Activated CD8-positive, alpha-beta memory T cell treated with anti-CD3 and anti-CD28 coated beads for 48 hours (primary cell): ENCODE data around the gene PXT1.
"Not testable (repeated sequence)": the region's sequence is repeated elsewhere in the genome, so short reads cannot be mapped to it uniquely, and the experiment has no call there.

ENCODE experiments used
- DNase-seq, 3 experiments: peaks; one replicate each; pipeline ENCODE4 v3.0.0-alpha.2; 2020; ENCODE audit warnings: low read depth in 2 of 3, low spot score in 2 of 3

Gene PXT1, protein sequence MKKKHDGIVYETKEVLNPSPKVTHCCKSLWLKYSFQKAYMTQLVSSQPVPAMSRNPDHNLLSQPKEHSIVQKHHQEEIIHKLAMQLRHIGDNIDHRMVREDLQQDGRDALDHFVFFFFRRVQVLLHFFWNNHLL

DNA sequence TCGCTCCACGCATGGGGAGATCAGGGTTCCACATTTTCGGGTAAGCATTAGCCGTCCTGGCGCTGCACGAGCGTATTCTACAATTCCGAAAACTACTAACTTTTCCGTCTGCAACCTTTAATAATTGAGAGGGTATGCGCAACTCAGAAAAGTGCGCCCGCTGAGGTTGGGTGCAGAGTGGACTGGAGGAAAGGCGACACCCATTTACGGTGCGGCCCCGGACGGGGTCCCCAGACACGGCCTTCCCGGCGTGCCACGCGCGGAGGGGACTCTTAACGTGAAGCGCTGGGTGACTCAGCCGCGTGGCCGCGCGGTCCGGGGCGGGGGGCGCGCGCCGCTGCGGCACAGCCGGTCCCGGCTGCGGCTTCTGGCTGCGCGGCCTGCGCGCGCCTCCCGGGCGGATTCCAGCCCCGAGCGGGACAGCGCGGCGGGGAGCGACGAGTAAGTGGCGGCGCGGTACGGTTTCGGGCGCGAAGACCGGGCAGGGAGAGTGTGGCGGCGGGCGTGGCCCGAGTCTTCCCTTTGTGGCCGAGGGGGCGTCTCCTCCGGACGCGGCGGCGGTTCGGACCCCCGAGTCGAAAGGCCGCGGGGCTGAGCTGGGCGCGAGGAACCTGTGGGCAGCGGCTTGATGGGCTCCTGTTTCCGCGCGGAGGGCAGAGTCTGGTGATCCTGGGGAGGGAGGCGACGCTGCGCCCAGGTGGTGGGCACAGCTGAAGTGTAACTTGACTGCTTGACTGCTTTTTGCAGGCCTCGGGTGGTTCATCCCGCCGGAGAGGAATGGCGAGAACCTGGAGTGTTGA, at the start of gene PXT1, which contains the start of gene KCTD20:
Gene PXT1, minus strand, starts transcription at position 184 of the 800 bp plus-strand sequence. CDS start 16,772 bp downstream, outside the sequence.
Gene KCTD20, plus strand, starts transcription at position 330 of the 800 bp plus-strand sequence. CDS start 27,098 bp downstream, outside the sequence.
- DNase-seq, result peak; percentile 74 to 76 (median 74)

DNA sequence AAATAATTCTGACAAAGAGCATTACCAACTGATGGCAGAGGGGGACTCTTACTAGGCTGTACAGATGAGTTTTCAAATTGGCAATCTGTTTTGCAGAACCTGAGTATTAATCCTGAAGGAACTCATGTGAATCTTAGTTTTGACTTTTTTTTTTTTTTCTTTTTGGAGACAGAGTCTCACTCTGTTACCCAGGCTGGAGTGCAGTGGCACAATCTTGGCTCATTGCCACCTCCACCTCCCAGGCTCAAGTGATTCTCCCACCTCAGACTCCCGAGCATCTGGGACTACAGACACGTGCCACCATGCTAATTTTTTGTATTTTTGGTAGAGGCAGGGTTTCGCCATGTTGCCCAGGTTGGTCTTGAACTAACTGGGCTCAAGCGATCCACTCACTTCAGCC, 49.4 kb upstream of the PXT1 start:
- DNase-seq, result no peak

DNA sequence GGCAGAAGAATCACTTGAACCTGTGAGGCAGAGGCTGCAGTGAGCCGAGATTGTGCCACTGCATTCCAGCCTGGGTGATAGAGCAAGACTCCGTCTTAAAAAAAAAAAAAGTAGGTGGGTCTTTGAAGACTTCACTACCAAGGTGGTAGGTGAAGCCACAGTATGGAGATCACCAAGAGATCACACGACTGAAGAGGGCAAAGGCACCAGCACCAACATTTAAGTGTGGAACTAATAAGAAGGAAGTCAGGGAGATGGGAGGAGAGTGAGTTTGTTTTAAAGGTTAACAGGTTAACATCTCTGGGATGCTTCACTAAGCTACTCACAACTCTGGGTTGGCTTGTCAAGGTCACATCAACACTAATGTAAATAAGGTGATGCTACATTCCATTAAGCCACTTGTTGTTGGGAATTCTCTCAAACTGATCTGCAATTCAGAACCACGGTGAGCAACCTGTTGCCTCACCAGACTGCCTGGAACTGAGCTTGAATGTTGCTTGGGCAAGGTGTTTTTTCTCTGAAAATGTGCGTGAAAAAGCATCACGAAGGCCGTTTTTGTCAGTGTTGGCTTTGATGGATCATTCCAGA, 48.8 kb upstream of the PXT1 start:
- no peak for DNase-seq

DNA sequence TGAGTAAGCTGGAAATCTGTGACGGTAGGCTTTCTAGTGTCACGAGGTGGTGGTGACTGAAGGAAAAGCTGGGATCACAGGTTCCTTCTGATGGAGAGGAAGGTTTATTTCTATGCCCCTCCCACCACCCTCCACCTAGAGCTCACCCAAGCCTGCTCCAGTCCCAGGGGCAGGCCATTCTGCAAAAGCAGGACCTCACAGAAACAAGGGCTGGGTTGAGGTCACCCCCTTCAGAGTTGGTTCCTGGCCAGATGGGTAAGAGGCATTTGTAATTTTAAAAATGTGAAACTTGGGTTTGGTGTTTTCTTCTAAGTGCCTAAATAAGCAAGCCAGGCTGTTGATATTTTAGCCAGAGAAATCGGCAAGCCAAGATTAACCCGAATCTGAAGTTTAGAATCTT, 46.8 kb upstream of the PXT1 start:
- DNase-seq, result no peak

DNA sequence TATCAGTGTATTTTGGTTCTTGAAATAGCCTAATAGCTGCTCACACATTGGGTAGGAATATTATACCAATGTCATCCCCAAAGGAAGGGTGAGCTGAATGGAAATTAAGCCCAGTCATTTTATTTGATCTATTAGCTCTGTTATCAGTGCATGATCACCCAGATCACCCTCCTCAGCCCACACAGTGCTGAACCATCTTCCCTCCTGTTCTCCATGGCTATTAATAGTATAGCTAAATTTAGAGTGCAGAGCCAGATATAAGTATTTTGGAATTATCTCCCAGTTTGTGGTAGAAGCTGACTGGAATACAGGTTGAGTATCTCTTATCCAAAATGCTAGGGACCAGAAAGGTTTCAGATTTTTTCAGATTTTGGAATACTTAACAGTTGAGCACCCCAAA, 45.6 kb upstream of the PXT1 start:
- no peak for DNase-seq

DNA sequence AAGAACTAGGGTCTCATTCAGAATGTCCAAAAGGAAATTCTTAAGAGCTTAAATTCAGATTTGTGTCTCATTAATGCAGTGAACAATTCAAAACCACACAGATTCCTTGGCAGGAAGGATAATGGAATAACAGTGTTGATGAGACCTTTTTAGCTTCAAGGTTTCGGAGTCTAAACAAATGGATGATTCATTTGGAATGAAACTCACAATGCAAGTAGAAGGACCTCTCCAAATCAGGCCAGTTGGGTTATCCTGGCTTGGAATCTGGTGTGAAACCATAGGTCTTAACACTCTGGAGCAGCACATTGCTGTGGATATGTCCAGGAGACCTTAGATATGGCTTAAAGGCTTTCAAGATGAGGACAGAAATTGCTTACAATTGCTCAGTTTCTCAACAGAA, 45.0 kb upstream of the PXT1 start:
- DNase-seq, result no peak

DNA sequence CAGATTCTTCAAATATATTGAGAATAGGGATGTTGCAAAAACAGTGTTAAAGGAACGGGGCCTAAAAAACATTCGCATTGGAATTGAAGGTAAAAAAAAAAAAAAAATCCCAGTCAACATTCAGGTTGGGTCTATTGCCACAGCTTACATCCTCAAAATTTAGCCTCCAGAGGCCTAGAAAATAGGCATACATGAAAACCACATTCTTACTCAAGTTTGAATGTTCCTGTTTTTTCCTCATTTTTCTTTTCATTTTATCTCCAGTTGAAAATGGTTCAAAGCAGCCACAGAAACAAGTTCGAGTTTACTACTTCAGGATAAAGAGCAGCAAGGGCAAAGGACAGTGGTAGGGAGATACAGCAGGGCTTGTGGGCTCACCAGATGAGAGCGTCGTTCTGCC, 42.1 kb upstream of the PXT1 start:
- DNase-seq, result no peak

DNA sequence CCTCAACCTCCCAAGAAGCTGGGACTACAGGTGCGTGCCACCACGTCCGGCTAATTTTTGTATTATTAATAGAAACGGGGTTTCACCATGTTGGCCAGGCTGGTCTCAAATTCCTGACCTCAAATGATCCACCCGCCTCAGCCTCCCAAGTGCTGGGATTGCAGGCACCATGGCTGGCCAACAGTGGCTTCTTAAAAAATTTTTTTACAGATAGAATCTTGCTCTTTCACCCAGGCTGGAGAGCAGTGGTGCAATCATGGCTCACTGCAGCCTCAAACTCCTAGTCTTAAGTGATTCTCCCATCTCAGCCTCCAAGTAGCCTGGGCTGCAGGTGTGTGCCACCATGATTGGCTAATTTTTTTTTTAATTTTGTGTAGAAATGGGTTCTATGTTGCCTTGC, 40.7 kb upstream of the PXT1 start:
- not testable (repeated sequence) for DNase-seq

DNA sequence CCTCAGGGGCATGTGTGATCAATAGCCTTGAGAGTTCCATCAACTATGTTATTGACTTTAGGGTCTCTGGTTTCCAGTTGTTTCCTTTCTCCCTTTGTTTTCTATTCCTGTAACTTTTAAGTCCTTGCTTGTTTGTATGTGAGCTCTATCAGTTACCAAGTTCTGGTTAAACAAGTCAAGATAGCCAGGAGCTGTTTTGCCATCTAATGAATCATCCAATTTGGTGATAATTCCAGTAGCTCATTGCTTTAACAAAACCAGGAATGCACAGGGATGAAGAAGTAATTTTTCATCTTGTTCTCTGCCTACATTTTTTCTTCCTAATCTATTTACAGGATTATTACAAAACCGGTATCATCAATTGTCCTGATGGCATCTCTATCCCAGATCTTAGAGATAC, 36.6 kb upstream of the PXT1 start:
- no peak for DNase-seq

DNA sequence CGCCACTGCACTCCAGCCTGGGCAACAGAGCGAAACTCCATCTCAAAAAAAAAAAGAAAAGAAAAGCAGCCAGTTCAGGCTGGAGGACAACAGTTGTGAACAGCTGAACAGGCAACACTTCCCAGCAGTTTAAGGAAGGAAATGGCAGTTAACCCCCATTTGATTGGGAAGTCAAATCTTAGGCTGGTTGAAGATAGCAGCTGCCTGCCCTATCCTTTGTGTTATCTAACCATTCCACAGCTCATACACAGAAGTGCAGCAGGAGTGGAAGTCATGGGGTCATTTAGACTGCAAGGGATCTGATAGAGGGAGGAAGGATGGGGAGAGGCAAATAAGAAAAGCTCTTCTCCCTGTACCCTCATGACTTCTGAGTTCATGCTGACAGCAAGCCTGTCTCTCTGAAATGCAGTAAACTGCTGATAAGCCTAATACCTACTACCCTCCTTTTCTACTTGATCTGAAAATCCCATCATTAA, 35.4 kb upstream of the PXT1 start:
- no peak for DNase-seq

DNA sequence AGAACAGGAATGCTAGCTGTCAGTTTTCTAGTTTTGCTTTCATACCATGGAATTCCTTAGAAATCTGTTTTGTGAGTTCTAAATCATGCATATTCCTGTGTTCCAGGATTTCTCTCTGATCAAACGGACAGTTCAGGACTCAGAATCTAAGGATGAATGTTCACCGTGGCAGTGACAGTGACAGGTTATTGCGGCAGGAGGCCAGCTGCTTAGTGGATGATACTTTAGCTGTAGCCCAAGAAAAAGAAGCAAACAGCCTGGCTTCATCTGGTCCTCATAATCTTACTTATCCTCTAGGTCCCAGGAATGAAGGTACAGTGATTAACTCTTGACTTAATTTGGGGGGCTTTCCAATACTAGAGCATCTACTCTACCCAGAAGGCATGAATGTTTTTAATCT, 27.3 kb upstream of the PXT1 start:
- no peak for DNase-seq

DNA sequence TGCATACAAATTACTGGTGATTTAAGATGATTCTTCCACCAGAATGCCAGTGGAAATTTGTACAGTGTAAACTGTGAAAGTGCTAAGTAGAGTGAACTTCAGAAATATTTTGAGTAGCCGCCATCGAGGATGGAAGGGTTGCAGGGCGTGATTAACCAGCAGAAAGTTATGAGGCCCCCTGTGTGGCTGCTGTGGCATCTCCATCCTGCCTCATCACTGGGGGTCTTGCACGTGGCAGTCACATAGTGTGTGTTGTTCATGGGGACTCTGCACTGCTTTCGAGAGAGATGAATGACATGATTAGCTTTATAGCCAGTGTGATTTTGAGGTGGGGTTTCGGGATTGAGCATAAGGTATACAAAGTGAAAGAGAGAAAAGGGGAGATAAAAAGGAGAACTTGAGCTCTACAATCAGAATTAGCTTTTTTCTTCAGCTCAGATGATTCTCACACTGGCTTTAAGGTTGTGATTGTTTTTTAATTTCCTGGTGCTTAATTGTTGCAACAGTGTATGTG, 26.6 kb upstream of the PXT1 start:
- no peak for DNase-seq

DNA sequence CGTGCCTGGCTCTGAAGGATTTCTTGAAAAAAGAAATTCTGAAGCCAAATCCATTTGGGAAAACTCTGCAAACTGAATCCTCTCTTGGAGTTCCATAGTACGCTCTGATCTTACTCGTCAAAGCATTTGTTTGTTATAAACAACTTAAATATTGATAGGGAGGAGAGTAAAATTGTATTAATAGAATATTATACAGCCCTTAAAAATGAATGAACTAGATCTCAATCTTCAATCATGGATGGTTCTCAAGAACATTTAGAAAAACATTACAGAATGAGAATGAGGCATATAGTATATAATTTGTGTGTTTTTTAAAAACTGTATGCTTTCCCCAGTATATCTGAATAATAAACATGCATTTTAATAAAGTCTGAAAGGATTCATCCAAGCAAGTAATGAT, 25.0 kb upstream of the PXT1 start:
- no peak for DNase-seq

DNA sequence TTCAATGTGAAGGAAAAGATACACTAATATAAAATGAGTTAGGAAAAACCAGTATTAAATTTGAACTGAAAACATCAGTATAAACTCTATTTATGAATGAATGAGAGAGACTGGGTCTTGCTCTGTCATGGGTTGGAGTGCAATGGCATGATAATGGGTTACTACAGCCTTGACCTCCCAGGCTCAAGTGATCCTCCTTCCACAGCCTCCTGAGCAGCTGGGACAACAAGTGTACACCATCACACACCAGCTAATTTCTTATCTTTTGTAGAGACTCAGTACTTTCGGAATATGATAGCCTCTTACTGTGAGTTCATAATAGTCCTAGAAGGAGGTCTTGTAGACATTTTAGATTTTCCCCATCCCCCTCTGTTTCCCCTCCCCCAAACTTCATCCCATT, 21.6 kb upstream of the PXT1 start:
- no peak for DNase-seq

DNA sequence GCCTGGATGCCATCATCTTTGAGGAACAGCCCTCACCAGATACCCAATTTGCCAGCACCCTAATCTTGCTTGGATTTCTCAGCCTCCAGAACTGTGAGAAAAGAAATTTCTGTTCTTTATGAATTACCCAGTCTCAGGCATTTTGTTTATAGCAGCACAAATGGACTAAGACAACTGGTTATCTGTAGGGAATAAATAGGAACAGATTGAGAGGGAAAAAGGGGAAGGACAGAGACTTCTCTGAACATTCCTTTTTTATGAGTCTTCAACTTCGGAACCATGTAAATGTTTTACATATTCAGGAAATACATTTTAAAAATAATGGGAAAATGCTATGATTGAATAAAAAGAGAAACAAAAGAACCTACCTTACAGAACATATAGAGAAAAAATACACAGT, 21.0 kb upstream of the PXT1 start:
- DNase-seq, result no peak

DNA sequence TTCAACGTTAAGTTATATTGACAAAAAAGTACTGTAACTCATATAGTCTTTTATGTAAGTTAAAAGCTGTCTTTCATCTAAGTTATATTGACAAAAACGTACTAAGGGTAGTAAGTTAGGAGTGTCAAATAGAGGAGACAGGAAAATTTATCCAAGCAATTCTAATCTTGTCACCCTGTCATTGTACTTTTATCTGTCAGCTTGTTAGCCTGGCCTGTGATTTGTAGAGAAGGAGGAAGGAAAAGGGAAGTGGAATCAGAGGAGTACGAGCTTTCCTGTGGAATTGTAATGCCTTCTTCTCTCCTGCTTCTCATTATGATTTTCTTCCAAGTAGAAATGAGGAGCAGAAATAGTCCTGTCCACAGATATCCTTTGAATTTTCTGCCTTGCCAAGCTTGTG, 19.0 kb upstream of the PXT1 start:
- no peak for DNase-seq

DNA sequence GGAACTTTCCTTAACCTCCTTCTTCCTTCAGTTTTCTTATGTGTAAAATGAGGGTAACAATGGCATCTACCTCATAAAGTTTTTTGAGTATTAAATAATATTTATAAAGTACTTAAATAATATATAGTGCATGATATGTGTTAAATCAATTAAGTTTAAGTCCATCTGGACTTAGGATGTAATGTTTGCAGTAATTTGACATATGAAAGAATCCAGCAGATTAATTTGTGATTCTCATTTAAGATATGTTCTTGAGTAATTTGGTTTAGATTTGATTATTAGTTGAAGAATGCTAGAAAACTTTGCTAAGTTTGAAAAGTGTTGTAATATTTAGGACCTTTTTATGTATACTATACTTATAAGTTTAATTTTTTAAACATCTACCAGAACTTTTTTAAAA, 18.3 kb upstream of the PXT1 start:
- DNase-seq, result no peak

DNA sequence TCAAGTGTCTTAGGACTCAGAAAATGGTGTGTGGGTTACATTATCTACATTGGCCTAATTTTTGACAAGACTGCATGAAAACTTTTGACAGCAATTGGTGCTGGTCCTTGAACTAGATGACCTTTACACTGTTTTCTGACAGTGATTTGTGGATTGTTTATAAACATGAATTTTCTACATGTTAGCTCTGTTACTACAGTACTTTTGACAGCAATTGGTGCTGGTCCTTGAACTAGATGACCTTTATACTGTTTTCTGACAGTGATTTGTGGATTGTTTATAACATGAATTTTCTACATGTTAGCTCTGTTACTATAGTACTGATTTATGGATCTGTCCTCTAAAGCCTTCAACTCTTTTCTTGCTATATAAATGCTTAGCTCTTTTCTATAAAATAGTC, 16.8 kb upstream of the PXT1 start:
- DNase-seq, result no peak

DNA sequence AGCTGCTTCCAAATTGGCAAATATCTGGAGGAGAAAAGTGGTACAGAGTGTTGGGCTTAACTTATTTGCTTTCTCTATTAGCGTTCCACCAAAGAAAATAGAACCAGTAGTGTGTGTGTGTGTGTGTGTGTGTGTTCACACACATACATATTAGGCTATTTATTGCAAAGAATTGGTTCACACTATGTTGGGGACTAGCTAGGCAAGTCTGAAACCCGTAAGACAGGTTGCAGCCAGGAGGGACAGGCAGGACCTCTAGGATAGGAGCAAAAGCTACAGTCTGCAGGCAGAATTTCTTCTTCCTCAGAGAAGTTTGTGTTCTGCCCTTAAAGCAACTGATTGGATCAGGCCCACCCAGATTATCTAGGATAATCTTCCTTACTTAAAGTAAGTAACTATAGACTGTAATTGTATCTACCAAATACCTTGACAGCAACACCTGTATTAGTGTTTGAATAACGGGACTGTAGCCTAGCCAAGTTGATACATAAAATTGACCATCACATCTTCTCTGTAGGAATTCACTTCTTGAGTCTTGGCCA, 12.9 kb upstream of the PXT1 start:
- DNase-seq, result no peak

DNA sequence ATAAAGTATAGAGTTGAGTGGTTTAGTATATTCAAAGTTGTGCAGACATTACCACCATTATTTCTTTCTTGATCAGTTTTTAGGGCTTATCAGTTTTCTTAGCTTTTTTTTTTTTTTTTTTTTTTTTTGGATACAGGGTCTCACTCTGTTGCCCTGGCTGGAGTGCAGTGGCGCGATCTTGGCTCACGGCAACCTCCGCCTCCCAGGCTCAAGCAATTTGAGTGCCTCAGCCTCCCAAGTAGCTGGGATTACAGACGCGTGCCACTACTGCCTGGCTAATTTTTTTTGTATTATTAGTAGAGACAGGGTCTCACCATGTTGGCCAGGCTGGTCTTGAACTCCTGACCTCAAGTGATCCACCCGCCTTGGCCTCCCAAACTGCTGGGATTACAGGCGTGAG, 10.2 kb upstream of the PXT1 start:
- DNase-seq, result not testable (repeated sequence)

DNA sequence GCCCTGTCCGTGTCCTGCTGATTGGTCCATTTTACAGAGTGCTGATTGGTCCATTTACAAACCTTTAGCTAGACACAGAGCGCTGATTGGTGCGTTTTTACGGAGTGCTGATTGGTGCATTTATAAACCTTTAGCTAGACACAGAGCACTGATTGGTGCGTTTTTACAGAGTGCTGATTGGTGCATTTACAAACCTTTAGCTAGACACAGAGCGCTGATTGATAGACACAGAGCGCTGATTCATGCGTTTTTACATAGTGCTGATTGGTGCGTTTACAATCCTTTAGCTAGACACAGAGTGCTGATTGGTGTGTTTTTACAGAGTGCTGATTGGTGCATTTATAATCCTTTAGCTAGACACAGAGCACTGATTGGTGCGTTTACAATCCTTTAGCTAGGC, 6.5 kb upstream of the PXT1 start:
- DNase-seq, result not testable (repeated sequence)

DNA sequence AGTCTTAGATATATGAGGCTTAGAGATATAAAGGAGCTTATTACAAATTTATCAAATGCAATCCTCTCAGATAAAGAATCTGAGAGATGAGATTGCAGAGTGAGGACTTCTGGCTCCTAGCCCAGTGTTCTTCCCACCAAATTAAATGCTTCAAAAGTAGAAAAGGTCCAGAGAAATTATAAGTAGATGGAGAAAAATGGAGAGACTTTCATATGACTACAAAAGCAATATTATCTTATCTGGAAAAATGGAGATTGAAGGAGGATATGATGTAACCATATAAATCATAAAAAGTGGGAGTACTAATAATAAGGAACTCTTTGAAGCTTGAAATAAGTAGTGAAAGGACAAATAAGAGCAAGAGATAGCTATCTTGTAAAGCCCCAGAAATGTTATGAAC, 3.0 kb upstream of the PXT1 start:
- DNase-seq, result no peak
